GM12878 (cell line): ENCODE data around the gene SPATA32. TPM values are rescaled to one million over a fixed set of nuclear protein-coding genes. Genes with fewer than 3 reads are reported as not detected.

Source experiments
- ATAC-seq: fragments of 200-7000 bp; cut with Tn5 transposase; 3 replicates; pipeline ENCODE4 v1.9.1; 2020; ENCODE audit warnings: mild to moderate bottlenecking, moderate library complexity
- BruUV-seq: library from RNA; stranded (reverse); fragments of 400-500 nt; replicated peaks from 2 replicates; lab custom pipeline; 2021; lab: Mats Ljungman, UMichigan
- CTCF ChIA-PET: fragments of 300-600 bp; sonication (Branson Sonifier 250); formaldehyde crosslinking; extraction: SDS; loops from one replicate; lab custom pipeline; 2021; ENCODE audit warnings: inconsistent platforms; lab: Yijun Ruan, JAX
- POLR2A ChIA-PET: fragments of 350-600 bp; formaldehyde crosslinking; extraction: SDS; loops from one replicate; lab custom pipeline; 2021; ENCODE audit warnings: inconsistent platforms; lab: Charles Lee
- RAD21 ChIA-PET: fragments of 300-600 bp; sonication (Branson Sonifier 250); formaldehyde crosslinking; loops from one replicate; lab custom pipeline; 2023; ENCODE audit warnings: antibody characterized with exemption; ENCODE audit not compliant: unreplicated experiment; lab: Charles Lee
- SMC1A ChIA-PET: fragments of 300-600 bp; sonication (Branson Sonifier 250); formaldehyde crosslinking; loops from one replicate; lab custom pipeline; 2023; ENCODE audit not compliant: unreplicated experiment, uncharacterized antibody; lab: Charles Lee
- DNase-seq: peaks from one replicate; pipeline ENCODE4 v3.0.0-alpha.2; 2011; ENCODE audit warnings: low read depth, low spot score
- FAIRE-seq: peaks from 3 replicates; lab custom pipeline; 2011; peaks lifted over from hg19 to GRCh38; lab: Jason Lieb, UNC
- H2AFZ ChIP-seq: 2 replicates; pipeline ENCODE4 v1.6.0; 2011; ENCODE audit warnings: low read depth, low read length, control low read depth; ENCODE audit not compliant: control insufficient read depth
- H3K27ac ChIP-seq: 2 replicates; pipeline ENCODE4 v1.5.1; 2011; ENCODE audit warnings: control low read depth; ENCODE audit not compliant: control insufficient read depth, insufficient read depth
- H3K27me3 ChIP-seq, 2 experiments: replicated peaks in 1 of 2; 2 replicates each; pipeline versions ENCODE4 v1.6.0 to v1.6.1; 2011; ENCODE audit warnings: low read length in 1 of 2; ENCODE audit not compliant: control insufficient read depth in 2 of 2, insufficient read depth in 2 of 2
- H3K36me3 ChIP-seq, 2 experiments: 2 replicates each; pipeline ENCODE4 v1.5.1; 2011; ENCODE audit warnings: low read length in 1 of 2; ENCODE audit not compliant: control insufficient read depth in 2 of 2, insufficient read depth in 2 of 2
- H3K4me1 ChIP-seq: 2 replicates; pipeline ENCODE4 v1.6.1; 2011; ENCODE audit warnings: mild to moderate bottlenecking, low read length, moderate library complexity, mixed read lengths; ENCODE audit not compliant: control insufficient read depth, insufficient read depth
- H3K4me2 ChIP-seq: 2 replicates; pipeline ENCODE4 v1.6.0; 2011; ENCODE audit warnings: control low read depth; ENCODE audit not compliant: control insufficient read depth, insufficient read depth
- H3K4me3 ChIP-seq: fragments of 200-600 bp; sonication (generic); 2 replicates; pipeline ENCODE4 v1.5.1; 2016
- H3K79me2 ChIP-seq: 2 replicates; pipeline ENCODE4 v1.6.0; 2011; ENCODE audit warnings: low read length; ENCODE audit not compliant: control insufficient read depth, insufficient read depth
- H3K9ac ChIP-seq: 2 replicates; pipeline ENCODE4 v1.8.0; 2011; ENCODE audit warnings: low read length, control low read depth, mixed read lengths; ENCODE audit not compliant: control insufficient read depth, insufficient read depth
- H3K9me3 ChIP-seq: replicated peaks from 3 replicates; pipeline ENCODE4 v1.5.1; 2011; ENCODE audit warnings: mild to moderate bottlenecking, low read length; ENCODE audit not compliant: control insufficient read depth, insufficient read depth
- H4K20me1 ChIP-seq: 2 replicates; pipeline ENCODE4 v1.6.0; 2011; ENCODE audit not compliant: control insufficient read depth, insufficient read depth
- BCL3 ChIP-seq: IDR thresholded peaks from 2 replicates; pipeline ENCODE4 v1.6.1; 2011; ENCODE audit warnings: borderline replicate concordance, low read depth, mild to moderate bottlenecking, moderate library complexity, low read length; ENCODE audit not compliant: insufficient read depth, poor library complexity, severe bottlenecking
- BHLHE40 ChIP-seq, 2 experiments: fragments of 450-650 bp in 1 of 2; IDR thresholded peaks; 2 replicates each; pipeline ENCODE4 v1.6.1; 2011 to 2017; ENCODE audit warnings: low read depth in 2 of 2, borderline replicate concordance in 1 of 2, improper control_type of control experiment in 1 of 2, low read length in 1 of 2, mild to moderate bottlenecking in 1 of 2
- EED ChIP-seq: sonication (generic); IDR thresholded peaks from 2 replicates; pipeline ENCODE4 v1.6.1; 2016; ENCODE audit warnings: antibody characterized with exemption, low read depth
- NBN ChIP-seq: fragments of 450-650 bp; IDR thresholded peaks from 2 replicates; pipeline ENCODE4 v1.6.1; 2016
- NFIC ChIP-seq: IDR thresholded peaks from 2 replicates; pipeline ENCODE4 v1.6.1; 2012; ENCODE audit warnings: low read depth, mild to moderate bottlenecking, inconsistent platforms, low read length, moderate library complexity
- RAD51 ChIP-seq: fragments of 450-650 bp; IDR thresholded peaks from 2 replicates; pipeline ENCODE4 v1.6.1; 2016; ENCODE audit warnings: moderate library complexity, mild to moderate bottlenecking, inconsistent platforms
- RB1 ChIP-seq: fragments of 450-650 bp; formaldehyde crosslinking; IDR thresholded peaks from 2 replicates; pipeline ENCODE4 v1.6.1; 2017; ENCODE audit warnings: mild to moderate bottlenecking, borderline replicate concordance
- SRF ChIP-seq, 2 experiments: IDR thresholded peaks; 2 replicates each; pipeline ENCODE4 v1.6.1; 2011; ENCODE audit warnings: low read depth in 2 of 2, low read length in 2 of 2, mild to moderate bottlenecking in 1 of 2, moderate library complexity in 1 of 2
- TCF7 ChIP-seq: IDR thresholded peaks from 2 replicates; pipeline ENCODE4 v1.6.1; 2014; ENCODE audit warnings: antibody characterized with exemption, borderline replicate concordance
- ZNF207 ChIP-seq: fragments of 450-650 bp; IDR thresholded peaks from 2 replicates; pipeline ENCODE4 v1.6.1; 2014; ENCODE audit warnings: antibody characterized with exemption, mild to moderate bottlenecking, borderline replicate concordance
- ZNF24 ChIP-seq: fragments of 450-650 bp; IDR thresholded peaks from 2 replicates; pipeline ENCODE4 v1.6.1; 2017; ENCODE audit warnings: antibody characterized with exemption, mild to moderate bottlenecking
- ZNF274 ChIP-seq: IDR thresholded peaks from one replicate; pipeline ENCODE4 v1.8.0; 2011; ENCODE audit not compliant: insufficient read length, insufficient read depth
- WGBS: methylation state at CpG from one replicate; pipeline ENCODE4 v1.1.6; 2016; ENCODE audit warnings: low lambda C conversion rate; ENCODE audit not compliant: insufficient replicate concordance, insufficient coverage; ENCODE audit errors: missing lambda C conversion rate; 5-methylcytosine and 5-hydroxymethylcytosine counted together
- in situ Hi-C: fragments of 300-500 bp; cut with MboI; formaldehyde crosslinking; loops from 9 replicates; pipeline ENCODE4 v1.14.3; 2018; ENCODE audit warnings: mixed read lengths
- intact Hi-C: fragments of 100-400 bp; cut with micrococcal nuclease; formaldehyde crosslinking; loops from one replicate; pipeline ENCODE4 v1.14.2; 2022; ENCODE audit not compliant: unreplicated experiment
- polyA plus RNA-seq, 11 experiments: library from polyadenylated mRNA; depleted of rRNA in 4 of 11; unstranded in 6 of 11; stranded (reverse) in 5 of 11; fragments of >200 nt; fragmentation: Nextera tagmentation in 4 of 11; fragmentation: Illumina TruSeq in 1 of 11; extraction: Ambion mirVana in 4 of 11; extraction: Trizol in 1 of 11; gene quantifications; 1 replicate in 1 of 11; 2 replicates in 10 of 11; pipeline versions ENCODE4 v1.2.1 to v1.2.3, GENCODE V29; 2011 to 2016; ENCODE audit warnings: inconsistent platforms in 2 of 11, missing spikeins in 2 of 11, low read depth in 1 of 11
- total RNA-seq, 4 experiments: library from RNA; depleted of rRNA in 3 of 4; stranded (reverse); fragments of >200 nt in 3 of 4; fragmentation: Illumina TruSeq in 1 of 4; extraction: Trizol in 1 of 4; gene quantifications; 2 replicates each; pipeline versions ENCODE4 v1.2.1 to v1.2.3, GENCODE V29; 2013 to 2021
- TF ChIP-seq, protein P1 (sequence below): IDR thresholded peaks from 2 replicates; pipeline ENCODE4 v1.6.1; 2011; ENCODE audit warnings: low read depth, mild to moderate bottlenecking, low read length, moderate library complexity, borderline replicate concordance; ENCODE audit errors: extremely low read depth

SPATA32 gene
- total and polyA plus RNA-seq, 10 of the 15 experiments (the other 5 are each of a cell fraction or from before 2014, with no cell fraction given), result 0.03 to 0.35 (median 0.11) TPM; not detected in 3

- Histone ChIP-seq H3K4me1 (peaks cover 4% of the 10 kb centered on the region; the same call in 1 of the 2 replicates), H3K4me2 (no peak overlapping the region), H3K79me2 (no peaks in the 10 kb centered on the region), H3K9ac (no peak overlapping the region), H3K9me3 (no peaks in the 10 kb centered on the region), H2AFZ (no peak overlapping the region), H3K4me3 (no peak overlapping the region), H4K20me1 (no peaks in the 10 kb centered on the region), H3K27ac (no peak overlapping the region), H3K36me3 (peaks cover 15 to 25% of the 10 kb centered on the region in 2 experiments), H3K27me3 (no peaks in the 10 kb centered on the region)
- intact Hi-C loops, result loop anchor here (5.0 kb wide), 1 partner anchor 54 kb away; the partner anchor contains the start of gene FMNL1
- ATAC-seq (no peak), DNase-seq (no peak), FAIRE-seq (no peak)
- POLR2A ChIA-PET, result interaction anchor here (0.6 to 3.0 kb wide), 5 partner anchors 13 to 110 kb away, joined by 3 to 19 read pairs (median 3); no protein-coding TSS in a partner anchor
- SMC1A ChIA-PET, result interaction anchor here (2.0 to 6.0 kb wide), 11 partner anchors 12 to 110 kb away, joined by 7 to 184 read pairs (median 33); partner anchors contain the start of gene MAP3K14
- TF ChIP-seq ZNF274 (no peak), BHLHE40 (IDR thresholded peaks at IDR 0.05; ENCODE audit: borderline replicate concordance in 1 of 2, low read depth in 2 of 2, low read length in 1 of 2) (no peak), TCF7 (no peak), EED (no peak), NFIC (no peak), SRF (IDR thresholded peaks at IDR 0.05; ENCODE audit: low read depth in 2 of 2, low read length in 2 of 2) (no peak), RAD51 (no peak), RB1 (no peak), BCL3 (no peak), ZNF24 (no peak), ZNF207 (no peak), NBN (no peak)
- TF ChIP-seq, protein P1, sequence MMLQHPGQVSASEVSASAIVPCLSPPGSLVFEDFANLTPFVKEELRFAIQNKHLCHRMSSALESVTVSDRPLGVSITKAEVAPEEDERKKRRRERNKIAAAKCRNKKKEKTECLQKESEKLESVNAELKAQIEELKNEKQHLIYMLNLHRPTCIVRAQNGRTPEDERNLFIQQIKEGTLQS, result no peak
- CTCF ChIA-PET, result interaction anchor here (0.6 to 10.7 kb wide), 16 partner anchors 10 to 215 kb away, joined by 3 to 291 read pairs (median 6); partner anchors contain the start of genes FMNL1 and MAP3K14
- 98% methylated on average over 6 of the region's 6 CpGs for WGBS
- in situ Hi-C loops, result loop anchor here (5.0 kb wide), 1 partner anchor 111 kb away; no protein-coding TSS in a partner anchor
- RAD21 ChIA-PET, result interaction anchor here (1.1 to 6.2 kb wide), 12 partner anchors 18 to 131 kb away, joined by 3 to 150 read pairs (median 28); partner anchors contain the start of gene MAP3K14
- BruUV-seq, result no TSS peak
Observed at GRCh38 chr17:45276031-45276430, 14.1 kb upstream of the SPATA32 start.
